Prostate gland (tissue), 2 donors: ENCODE results near the gene TSKS. TPM values are rescaled to one million over a fixed set of nuclear protein-coding genes. Genes with fewer than 3 reads are reported as not detected.

Experiments used
- DNase-seq: peaks from one replicate; pipeline ENCODE4 v3.0.0-alpha.2; 2019; ENCODE audit warnings: low spot score
- H3K27ac ChIP-seq, 2 donors: fragments of 200-600 bp; sonication (generic); 2 replicates each; pipeline ENCODE4 v1.5.1; 2017 to 2019
- H3K27me3 ChIP-seq: fragments of 200-600 bp; sonication (generic); replicated peaks from 2 replicates; pipeline ENCODE4 v1.5.1; 2019; ENCODE audit not compliant: insufficient read depth
- H3K36me3 ChIP-seq, 2 donors: fragments of 200-600 bp; sonication (generic); 1 replicate in 1 of 2; 2 replicates in 1 of 2; pipeline versions ENCODE4 v1.5.1 to v1.8.1; 2017 to 2019
- H3K4me1 ChIP-seq: fragments of 200-600 bp; sonication (generic); replicated peaks from 2 replicates; pipeline ENCODE4 v1.5.1; 2019
- H3K4me3 ChIP-seq, 2 donors: fragments of 200-600 bp; sonication (generic); 2 replicates each; pipeline ENCODE4 v1.5.1; 2017 to 2019
- H3K9me3 ChIP-seq: fragments of 200-600 bp; sonication (generic); 2 replicates; pipeline ENCODE4 v1.5.1; 2017
- CTCF ChIP-seq, 4 experiments: fragments of 200-600 bp in 2 of 4; fragments of 450-650 bp in 2 of 4; sonication (generic) in 2 of 4; IDR thresholded peaks; 1 replicate in 3 of 4; 2 replicates in 1 of 4; pipeline ENCODE4 v1.5.1; 2016 to 2019; ENCODE audit warnings: antibody characterized with exemption in 4 of 4, mild to moderate bottlenecking in 2 of 4, moderate library complexity in 2 of 4
- POLR2A ChIP-seq: fragments of 450-650 bp; IDR thresholded peaks from one replicate; pipeline ENCODE4 v1.6.1; 2016; ENCODE audit warnings: antibody characterized with exemption, mild to moderate bottlenecking
- POLR2AphosphoS5 ChIP-seq: sonication (generic); formaldehyde crosslinking; IDR thresholded peaks from one replicate; pipeline ENCODE4 v1.6.1; 2017; ENCODE audit warnings: antibody characterized with exemption
- WGBS: methylation state at CpG from one replicate; pipeline ENCODE4 v1.1.5; 2018; 5-methylcytosine and 5-hydroxymethylcytosine counted together
- intact Hi-C: fragments of 100-400 bp; cut with DNase I; formaldehyde crosslinking; loops from one replicate; pipeline ENCODE4 v1.14.2; 2022
- total RNA-seq, 2 donors: library from RNA; depleted of rRNA; stranded (reverse); fragments of >200 nt; gene quantifications; one replicate each; pipeline ENCODE4 v1.1.0, GENCODE V29; 2016

Gene TSKS
- total RNA-seq, 2 donors from 2014 or later, result 10.6 TPM; not detected in 1

- Histone ChIP-seq H3K4me3 (no peak overlapping the region), H3K9me3 (no peaks in the 10 kb centered on the region), H3K27ac (no peak overlapping the region), H3K4me1 (no peaks in the 10 kb centered on the region), H3K36me3 (no peaks in the 10 kb centered on the region), H3K27me3 (no peaks in the 10 kb centered on the region)
- no peak for TF ChIP-seq CTCF (IDR thresholded peaks at IDR 0.05)
- no peak for TF ChIP-seq POLR2A
- TF ChIP-seq POLR2AphosphoS5, result no peak
- intact Hi-C loops, result no loop called here
- 92% methylated on average over 20 of the region's 20 CpGs for WGBS
- no peak for DNase-seq
Observed at GRCh38 chr19:49775742-49776370, 12.8 kb upstream of the TSKS start.

GRCh38 chr19:49774969-49775368 lies 11.9 kb upstream of the TSKS start:
- WGBS, result 95% methylated on average over 8 of the region's 8 CpGs

GRCh38 chr19:49773663-49774350 lies 10.7 kb upstream of the TSKS start:
- TF ChIP-seq CTCF (IDR thresholded peaks at IDR 0.05) (no peak), POLR2A (no peak), POLR2AphosphoS5 (no peak)
- Histone ChIP-seq H3K27ac (no peak overlapping the region), H3K36me3 (no peaks in the 10 kb centered on the region), H3K4me1 (no peaks in the 10 kb centered on the region), H3K4me3 (no peak overlapping the region), H3K9me3 (no peaks in the 10 kb centered on the region), H3K27me3 (no peaks in the 10 kb centered on the region)
- DNase-seq, result no peak
- WGBS, result 87% methylated on average over 8 of the region's 8 CpGs
- intact Hi-C loops, result no loop called here

More at GRCh38 chr19:49774969-49775368, 11.9 kb upstream of the TSKS start:
- Histone ChIP-seq H3K4me3 (no peak overlapping the region), H3K4me1 (no peaks in the 10 kb centered on the region), H3K9me3 (no peaks in the 10 kb centered on the region), H3K27ac (no peak overlapping the region), H3K36me3 (no peaks in the 10 kb centered on the region), H3K27me3 (no peaks in the 10 kb centered on the region)
- intact Hi-C loops, result no loop called here
- TF ChIP-seq CTCF (IDR thresholded peaks at IDR 0.05), result no peak
- TF ChIP-seq POLR2A, result no peak
- TF ChIP-seq POLR2AphosphoS5, result no peak
- DNase-seq, result no peak

GRCh38 chr19:49772850-49773432 lies 9.8 kb upstream of the TSKS start:
- DNase-seq, result no peak
- H3K27me3 ChIP-seq, result no peaks in the 10 kb centered on the region
- H3K27ac ChIP-seq, result no peak overlapping the region
- no peaks in the 10 kb centered on the region for H3K36me3 ChIP-seq
- peaks cover 5% of the 10 kb centered on the region for H3K4me1 ChIP-seq
- no peaks in the 10 kb centered on the region for H3K9me3 ChIP-seq
- H3K4me3 ChIP-seq, result no peak overlapping the region
- WGBS, result 77% methylated on average over 10 of the region's 10 CpGs
- intact Hi-C loops, result no loop called here
- TF ChIP-seq POLR2AphosphoS5 (no peak), CTCF (IDR thresholded peaks at IDR 0.05) (no peak), POLR2A (no peak)
